RWPE2 (cell line): ENCODE results near the gene CYP26B1.

Experiments used
- ATAC-seq: fragments of 200-7000 bp; cut with Tn5 transposase; 3 replicates; pipeline ENCODE4 v1.9.1; 2021; ENCODE audit warnings: low read depth
- DNase-seq: peaks from one replicate; pipeline ENCODE4 v3.0.0-alpha.2; 2020; ENCODE audit warnings: low spot score
- H3K27ac ChIP-seq: fragments of 450-650 bp; 2 replicates; pipeline ENCODE4 v1.5.1; 2017; ENCODE audit warnings: mild to moderate bottlenecking; ENCODE audit not compliant: poor library complexity, severe bottlenecking
- H3K27me3 ChIP-seq: fragments of 250-450 bp; sonication (Bioruptor Pico); 2 replicates; pipeline ENCODE4 v1.5.1; 2021; ENCODE audit warnings: mild to moderate bottlenecking, moderate library complexity; ENCODE audit not compliant: insufficient read depth, poor library complexity, severe bottlenecking
- H3K36me3 ChIP-seq: fragments of 250-450 bp; sonication (Bioruptor Pico); 2 replicates; pipeline ENCODE4 v1.5.1; 2020; ENCODE audit warnings: low read depth, mild to moderate bottlenecking, moderate library complexity
- H3K4me1 ChIP-seq: fragments of 250-450 bp; sonication (Bioruptor Pico); 2 replicates; pipeline ENCODE4 v1.5.1; 2021; ENCODE audit warnings: mild to moderate bottlenecking, moderate library complexity; ENCODE audit not compliant: insufficient read depth, poor library complexity, severe bottlenecking
- H3K4me3 ChIP-seq: fragments of 250-450 bp; sonication (Bioruptor Pico); 2 replicates; pipeline ENCODE4 v1.5.1; 2021; ENCODE audit warnings: mild to moderate bottlenecking, moderate library complexity; ENCODE audit not compliant: severe bottlenecking
- H3K9me3 ChIP-seq: fragments of 250-450 bp; sonication (Bioruptor Pico); 2 replicates; pipeline ENCODE4 v1.5.1; 2021; ENCODE audit warnings: mild to moderate bottlenecking, moderate library complexity; ENCODE audit not compliant: severe bottlenecking
- TF ChIP-seq, protein P1 (sequence below): fragments of 450-650 bp; IDR thresholded peaks from one replicate; pipeline ENCODE4 v1.5.1; 2017; ENCODE audit warnings: mild to moderate bottlenecking, moderate library complexity; ENCODE audit not compliant: poor library complexity, severe bottlenecking

The CYP26B1 gene

DNA sequence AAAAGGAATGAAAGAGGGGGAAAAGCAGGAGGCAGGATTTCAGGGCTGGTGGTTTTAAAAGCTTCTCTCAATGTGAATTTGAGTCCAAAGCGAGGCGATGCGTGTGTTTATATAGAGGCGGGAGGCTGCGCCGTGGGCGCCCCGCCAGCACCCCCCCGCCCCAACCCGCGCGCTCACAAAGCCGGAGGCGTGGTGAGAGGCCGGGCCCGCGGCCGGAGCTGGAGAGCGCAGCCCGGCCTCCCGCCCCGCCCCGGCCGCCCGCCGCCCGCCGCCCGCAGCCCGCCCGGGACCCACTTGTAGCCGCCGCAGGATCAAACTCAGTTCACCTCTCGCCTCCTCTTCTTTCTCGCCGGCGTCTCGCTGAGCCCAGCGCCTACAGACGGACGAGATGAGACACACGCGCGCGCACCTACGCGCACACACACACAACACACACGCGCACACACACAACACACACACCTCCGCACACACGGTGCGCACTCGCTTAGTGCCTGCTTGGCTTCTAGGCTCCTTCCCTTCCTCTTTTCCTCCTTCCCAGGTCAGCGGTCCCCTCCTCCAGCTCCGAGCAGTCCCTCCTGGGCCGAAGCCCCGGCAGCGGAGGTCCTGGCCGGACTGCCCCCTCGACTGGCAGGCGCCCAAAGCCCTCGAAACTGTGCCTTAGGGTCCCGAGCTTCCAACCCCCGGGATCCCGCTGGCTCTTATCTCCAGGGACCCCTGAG is 1.3 kb upstream of the CYP26B1 start:
- peak overlapping the region; percentile 38 for H3K4me3 ChIP-seq

DNA sequence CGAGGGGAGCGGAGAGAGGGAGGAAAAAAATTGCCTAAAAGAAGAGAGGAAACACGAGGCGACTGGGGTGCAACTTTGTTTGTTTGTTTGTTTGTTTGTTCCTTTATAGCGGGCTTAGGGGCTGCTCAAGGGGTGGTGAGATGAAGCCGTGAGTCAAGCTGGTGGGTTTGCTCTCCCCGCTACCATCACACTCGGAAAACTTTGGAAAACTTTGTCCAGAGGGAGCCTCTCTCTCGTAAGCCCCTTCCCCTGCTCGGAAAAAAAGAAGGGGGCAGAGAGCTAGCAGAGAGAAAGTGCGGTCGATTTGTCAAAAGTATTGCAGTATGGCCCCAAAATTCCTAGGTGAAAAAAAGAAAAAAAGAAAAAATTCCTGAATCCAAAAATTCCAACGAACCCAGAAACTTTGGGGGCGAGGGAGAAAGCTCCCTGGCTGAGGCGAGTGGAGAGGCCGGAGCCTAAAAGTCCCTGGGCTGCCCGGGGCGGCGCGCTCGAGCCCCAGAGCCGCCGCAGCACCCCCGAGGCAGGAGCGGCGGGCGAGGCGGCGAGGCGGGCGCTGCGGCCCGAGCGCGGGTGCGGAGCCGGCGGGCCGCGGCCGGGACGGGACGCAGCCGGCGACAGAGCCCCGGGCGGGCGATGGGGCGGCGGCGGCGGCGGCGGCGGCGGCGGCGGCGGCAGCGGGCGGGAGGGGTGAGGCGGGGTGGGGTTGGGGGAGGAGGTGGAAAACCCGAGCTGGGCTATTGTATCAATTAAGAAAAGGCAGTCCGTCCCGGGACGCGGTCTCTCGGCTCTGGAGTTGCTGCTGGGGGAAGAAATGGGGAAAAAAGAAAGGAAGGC is 558 bp upstream of the CYP26B1 start:
- Histone ChIP-seq H3K9me3 (no peaks in the 10 kb centered on the region), H3K36me3 (no peaks in the 10 kb centered on the region), H3K4me3 (peak overlapping the region; percentile 38), H3K27ac (no peak overlapping the region), H3K4me1 (peaks cover 6% of the 10 kb centered on the region), H3K27me3 (peaks cover 33% of the 10 kb centered on the region)
- DNase-seq (no peak), ATAC-seq (no peak)
- TF ChIP-seq, protein P1, sequence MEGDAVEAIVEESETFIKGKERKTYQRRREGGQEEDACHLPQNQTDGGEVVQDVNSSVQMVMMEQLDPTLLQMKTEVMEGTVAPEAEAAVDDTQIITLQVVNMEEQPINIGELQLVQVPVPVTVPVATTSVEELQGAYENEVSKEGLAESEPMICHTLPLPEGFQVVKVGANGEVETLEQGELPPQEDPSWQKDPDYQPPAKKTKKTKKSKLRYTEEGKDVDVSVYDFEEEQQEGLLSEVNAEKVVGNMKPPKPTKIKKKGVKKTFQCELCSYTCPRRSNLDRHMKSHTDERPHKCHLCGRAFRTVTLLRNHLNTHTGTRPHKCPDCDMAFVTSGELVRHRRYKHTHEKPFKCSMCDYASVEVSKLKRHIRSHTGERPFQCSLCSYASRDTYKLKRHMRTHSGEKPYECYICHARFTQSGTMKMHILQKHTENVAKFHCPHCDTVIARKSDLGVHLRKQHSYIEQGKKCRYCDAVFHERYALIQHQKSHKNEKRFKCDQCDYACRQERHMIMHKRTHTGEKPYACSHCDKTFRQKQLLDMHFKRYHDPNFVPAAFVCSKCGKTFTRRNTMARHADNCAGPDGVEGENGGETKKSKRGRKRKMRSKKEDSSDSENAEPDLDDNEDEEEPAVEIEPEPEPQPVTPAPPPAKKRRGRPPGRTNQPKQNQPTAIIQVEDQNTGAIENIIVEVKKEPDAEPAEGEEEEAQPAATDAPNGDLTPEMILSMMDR, result no peak

More for the DNA sequence above, 1.3 kb upstream of the CYP26B1 start:
- no peaks in the 10 kb centered on the region for H3K9me3 ChIP-seq
- no peaks in the 10 kb centered on the region for H3K36me3 ChIP-seq
- H3K27ac ChIP-seq, result no peak overlapping the region
- H3K27me3 ChIP-seq, result peaks cover 33% of the 10 kb centered on the region
- DNase-seq (no peak), ATAC-seq (no peak)
- TF ChIP-seq, protein P1, result no peak
- peaks cover 3% of the 10 kb centered on the region for H3K4me1 ChIP-seq

DNA sequence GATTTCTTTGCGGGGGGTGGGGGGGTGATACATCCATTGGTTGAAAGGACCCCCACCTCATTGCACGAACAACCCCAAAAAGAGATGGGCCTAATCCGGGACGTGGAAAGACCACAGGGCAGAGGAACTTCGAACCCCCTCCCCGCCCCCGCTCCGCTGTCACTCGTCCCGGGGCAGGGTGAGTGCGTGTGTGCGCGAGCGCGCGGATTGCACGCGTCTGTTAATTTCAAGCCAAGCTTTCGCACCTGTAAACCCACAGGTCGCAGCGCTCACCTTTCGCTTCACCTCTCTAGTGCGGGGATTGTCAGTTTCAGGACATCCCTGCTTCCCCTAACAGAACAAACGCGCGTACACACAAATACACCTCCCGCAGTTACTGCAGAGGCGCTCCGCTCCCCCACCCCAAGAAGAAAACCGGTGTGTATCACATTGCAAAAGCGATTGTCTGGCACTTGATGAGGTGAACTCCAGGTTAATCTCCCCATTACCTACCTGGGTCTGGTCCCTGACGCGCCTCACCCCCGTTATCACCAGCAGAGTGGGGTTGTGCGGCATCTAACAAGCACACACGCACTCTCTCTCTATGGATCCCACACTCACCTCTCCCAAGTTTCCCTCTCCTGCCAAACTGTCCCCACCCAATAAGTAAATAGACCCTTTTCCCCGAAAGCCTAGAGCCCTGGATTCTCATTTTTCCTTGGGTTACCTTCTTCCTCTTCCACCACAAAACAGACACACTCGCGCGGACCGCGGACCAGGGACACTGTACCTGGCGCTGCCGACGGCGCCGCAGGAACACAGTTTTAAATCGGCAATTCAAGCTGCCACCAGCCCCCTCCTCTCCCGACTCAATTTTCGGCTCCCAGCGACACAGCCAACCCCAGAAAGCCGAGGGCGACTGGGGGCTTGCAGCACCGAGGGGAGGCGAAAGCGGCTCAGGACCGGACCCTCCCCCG is 1.0 kb downstream of the CYP26B1 start:
- no peak for ATAC-seq
- Histone ChIP-seq H3K36me3 (no peaks in the 10 kb centered on the region), H3K4me3 (peak overlapping the region; percentile 23), H3K27me3 (peaks cover 33% of the 10 kb centered on the region), H3K9me3 (no peaks in the 10 kb centered on the region), H3K27ac (no peak overlapping the region), H3K4me1 (peaks cover 6% of the 10 kb centered on the region)
- TF ChIP-seq, protein P1, result no peak
- peak; percentile 37 for DNase-seq

DNA sequence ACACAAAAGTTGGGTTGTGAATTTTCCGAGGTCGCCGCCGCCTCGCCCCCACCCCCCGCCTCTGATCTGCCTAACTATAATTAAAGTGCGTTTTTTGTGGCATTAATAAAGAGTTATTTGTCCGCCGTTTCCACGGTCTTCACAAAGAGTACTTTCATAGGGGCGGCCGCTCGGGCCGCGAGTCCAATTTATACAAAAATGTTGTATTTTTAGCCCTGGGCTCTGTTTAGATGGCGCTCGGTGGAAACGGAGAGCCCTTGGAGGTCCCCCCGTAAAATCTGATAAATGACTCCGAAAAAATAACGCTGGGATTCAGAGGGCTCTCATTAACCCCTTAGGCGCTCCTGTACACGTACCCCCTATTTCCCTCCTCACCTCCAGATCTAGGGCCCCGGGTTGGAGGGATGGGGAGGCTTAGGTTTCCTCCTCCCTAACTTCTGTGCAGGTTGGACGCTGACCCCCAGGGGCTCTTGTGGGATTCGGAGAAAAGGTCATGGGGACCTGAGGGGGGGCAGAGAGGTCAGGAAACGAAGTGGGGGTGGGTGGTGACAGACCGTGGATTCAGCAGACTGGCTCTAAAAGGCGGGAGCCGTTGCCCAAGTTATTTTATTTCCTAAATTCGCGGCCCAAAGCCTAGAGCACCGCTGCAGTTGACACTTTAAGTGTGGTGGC is 1.9 kb downstream of the CYP26B1 start:
- Histone ChIP-seq H3K4me3 (peak overlapping the region; percentile 62), H3K4me1 (peaks cover 6% of the 10 kb centered on the region), H3K27ac (peak overlapping the region; percentile 64), H3K27me3 (peaks cover 33% of the 10 kb centered on the region), H3K36me3 (no peaks in the 10 kb centered on the region), H3K9me3 (no peaks in the 10 kb centered on the region)
- TF ChIP-seq, protein P1, result no peak
- ATAC-seq (no peak), DNase-seq (no peak)
